ENCODE measurements around the gene POLR3G.

Gene POLR3G

DNA sequence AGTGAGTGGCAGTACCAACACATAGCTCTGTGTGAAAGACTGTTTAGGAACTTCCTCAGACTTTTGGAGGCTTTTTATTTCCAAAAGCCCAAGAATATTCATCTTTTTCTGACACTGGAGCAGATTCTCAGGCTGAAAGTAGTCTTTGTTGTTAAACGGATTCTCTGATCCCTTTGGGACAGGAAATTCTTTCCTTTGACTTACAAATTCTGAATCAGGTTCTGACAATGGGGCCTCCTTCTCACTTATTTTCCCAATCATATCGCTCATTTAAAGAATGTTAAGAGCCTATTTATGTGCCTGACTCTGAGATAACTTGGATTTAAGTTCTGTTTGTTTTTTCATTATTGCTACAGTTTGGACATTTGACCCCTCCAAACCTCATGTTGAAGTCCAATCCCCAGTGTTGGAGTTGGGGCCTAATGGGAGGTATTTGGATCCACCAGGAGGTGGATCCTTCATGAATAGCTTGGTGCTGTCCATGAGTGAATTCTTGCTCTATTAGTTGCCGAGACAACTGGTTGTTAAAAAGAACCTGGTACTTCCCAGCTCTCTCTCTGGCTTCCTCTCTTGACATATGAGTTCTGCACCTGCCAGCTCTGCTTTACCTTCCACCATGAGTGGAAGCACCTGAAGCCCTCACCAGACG is 79.8 kb downstream of the POLR3G start:
- DNase-seq = no peak

DNA sequence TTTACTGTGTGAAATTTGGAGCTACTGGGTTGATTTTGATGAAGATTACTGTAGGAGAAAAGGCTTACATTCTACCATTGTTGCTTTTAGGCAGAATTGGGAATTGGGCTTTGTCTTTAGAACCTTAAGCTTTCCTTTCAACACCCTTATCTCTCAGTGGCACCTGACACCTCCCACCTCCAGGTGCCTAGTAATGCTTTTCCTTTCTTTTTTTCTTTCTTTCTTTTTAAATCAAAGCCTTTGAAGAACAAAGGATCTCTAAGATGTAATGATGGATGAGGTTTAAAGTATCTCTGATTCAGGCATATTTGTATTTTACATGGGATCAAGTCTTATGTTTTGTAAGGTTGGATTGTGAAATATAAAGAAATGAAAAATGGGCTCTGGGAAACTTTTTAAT is 81.0 kb downstream of the POLR3G start:
- no peak for DNase-seq

DNA sequence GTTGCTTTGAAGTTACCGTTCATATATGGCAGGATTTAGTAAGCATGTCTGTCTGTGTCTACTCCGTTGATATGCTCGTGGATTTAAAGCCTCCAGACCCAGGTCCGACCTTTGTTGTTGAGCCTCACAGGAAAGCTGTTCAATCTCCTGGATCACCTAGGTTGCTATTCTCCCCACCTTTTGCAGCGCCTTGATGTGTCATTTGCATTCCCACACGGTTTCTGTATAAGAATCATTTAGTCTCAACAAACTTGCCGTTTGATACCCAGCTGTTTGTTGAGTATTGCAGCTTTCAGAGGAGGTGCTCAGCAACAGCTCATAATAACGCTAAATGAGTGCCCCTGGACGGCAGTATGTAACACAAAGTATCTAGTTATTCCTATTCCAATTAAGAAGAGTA is 82.7 kb downstream of the POLR3G start:
- DNase-seq = no peak

DNA sequence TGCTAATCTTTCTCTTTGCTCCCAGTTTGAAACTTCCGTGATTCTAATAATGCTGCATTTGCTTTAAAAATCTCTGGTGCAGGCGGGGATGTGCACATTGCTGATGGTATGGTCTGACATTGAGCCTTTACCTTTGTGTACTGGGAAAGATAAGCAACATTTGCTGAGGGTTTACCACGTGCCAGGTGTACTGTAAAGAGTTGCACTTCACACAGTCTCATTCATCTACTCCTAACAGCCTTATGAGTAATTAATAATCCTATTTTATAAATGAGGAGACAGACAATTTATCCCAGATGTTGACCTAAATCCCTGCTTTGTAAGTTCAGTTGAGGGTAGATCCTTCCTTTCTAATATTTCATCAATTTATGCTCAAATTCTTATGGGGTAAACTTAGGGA is 83.2 kb downstream of the POLR3G start:
- no peak for DNase-seq

DNA sequence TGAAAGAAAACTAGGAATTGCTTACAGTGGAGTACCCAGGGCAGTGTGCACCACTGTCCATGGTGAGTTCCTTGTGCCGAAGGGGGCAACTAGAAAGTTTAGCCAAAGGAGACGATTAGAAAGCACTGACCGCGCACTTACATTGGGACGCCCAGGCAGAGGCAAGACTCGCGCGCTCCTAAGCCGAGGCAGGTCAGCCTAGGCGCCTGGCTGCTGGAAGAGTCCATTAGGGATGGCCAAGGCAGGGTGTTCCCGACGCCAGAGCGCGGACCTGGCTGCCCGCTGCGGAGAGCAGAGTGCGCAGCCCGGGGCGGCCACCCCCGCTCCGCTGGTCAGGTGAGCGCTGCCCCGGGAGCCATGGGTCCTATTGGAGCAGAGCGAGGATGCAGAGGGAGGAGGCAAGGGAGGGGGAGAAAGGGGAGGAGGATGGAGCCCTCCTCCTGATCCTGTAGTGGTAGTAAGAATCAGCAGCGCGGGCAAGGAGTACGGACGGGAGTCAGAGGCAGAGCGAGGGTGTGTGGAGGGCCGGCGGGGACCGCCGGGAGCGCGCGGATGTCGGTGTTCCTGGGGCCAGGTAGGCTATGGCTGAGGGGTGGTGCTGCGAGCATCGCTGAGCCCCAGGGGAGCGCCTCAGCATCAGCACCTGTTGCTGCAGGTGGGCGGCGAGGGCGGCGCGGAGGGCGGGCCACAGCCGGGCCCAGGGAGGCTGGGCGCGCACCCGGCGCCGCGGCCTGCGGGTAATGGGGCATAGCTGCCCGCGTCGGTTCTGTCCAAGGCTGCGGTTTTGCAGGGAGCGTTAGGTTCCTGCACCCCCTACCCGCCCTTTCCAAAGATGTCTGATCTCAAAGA is 83.9 kb downstream of the POLR3G start, which contains the start of gene ADGRV1:
ADGRV1 (plus strand) TSS at position 454 of the 849 bp plus-strand sequence; CDS start at position 553, 99 bp downstream.
- DNase-seq = peak; percentile 55

DNA sequence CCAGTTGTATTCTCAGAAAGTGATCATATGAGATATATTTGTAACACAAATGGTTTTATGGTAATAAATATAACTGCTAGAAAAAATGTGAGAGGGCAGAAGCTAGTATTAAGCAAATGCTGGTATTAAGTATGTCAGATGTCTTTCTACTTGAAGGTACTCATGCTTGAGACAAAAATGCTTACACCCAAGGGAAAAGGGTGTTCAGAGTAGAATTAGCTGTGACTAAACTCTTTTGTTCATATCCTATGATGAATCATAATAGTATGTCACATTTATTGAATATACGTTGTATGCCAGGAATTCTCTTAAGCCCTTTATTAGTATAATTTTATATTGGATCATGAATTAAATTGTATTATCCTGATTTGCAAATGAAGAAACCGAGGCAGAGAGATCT is 86.1 kb downstream of the POLR3G start:
- DNase-seq = no peak

DNA sequence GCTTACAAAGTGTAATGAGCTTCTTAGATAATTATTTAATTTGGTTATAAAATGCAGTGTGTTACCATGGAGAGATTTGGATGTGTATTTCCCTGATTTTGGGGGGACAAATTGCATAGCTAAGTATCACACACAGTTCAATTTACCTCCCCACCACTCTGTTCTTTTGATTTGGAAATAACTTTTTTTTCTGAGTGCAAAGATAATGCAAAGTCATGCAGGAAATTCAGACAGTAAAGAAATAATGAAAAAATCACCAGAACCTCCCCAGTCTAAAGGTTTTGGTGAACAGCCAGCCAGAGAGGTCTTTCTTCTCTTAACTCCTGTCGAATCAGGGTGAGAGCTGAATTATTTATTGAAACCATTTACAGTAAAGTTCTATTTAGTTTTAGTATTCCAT is 87.1 kb downstream of the POLR3G start:
- DNase-seq = no peak

DNA sequence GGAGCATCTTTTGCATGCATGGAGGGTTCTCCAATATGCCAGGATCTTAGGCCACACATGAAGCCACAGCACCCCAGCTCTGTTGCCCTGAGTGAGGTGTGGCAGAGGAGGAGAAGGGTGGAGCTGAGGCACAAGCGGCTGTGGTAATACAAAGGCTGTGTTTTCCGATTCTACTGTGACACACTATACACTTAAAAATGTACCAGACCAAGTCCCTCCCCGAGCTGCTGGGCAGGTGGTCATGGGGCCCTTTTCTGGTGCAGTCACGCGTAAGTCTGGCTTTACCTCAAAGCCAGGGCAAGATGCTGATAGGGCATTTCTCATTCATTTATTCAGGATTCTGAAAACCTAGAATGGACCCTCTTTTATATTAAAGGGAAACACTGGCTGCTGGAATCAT is 87.7 kb downstream of the POLR3G start:
- DNase-seq = no peak

DNA sequence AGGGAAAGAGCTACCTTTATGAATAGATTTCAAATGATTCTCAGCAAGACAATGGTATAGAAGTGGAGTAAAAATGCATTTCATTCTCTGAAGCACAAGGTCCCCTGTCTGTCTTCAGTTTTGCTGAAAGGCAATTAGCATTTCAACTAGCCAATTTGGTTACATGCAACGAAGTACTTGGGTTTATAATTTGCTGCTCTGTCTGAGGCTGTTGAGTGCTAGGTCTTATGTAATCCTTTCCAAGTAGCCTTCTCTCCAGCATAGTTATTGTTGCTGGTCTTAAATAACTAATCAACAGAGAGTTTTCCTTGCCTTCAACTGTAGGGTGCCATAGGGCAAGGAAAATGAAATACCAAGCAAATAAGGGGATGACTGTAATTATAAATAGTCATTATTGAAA is 88.4 kb downstream of the POLR3G start:
- DNase-seq = no peak

Data from right forelimb (tissue), 1 donor.